Small intestine (tissue), 7 donors: ENCODE data around the gene RAB24. TPM values are rescaled to one million over a fixed set of nuclear protein-coding genes. Genes with fewer than 3 reads are reported as not detected.
"Not testable (repeated sequence)": the region's sequence is repeated elsewhere in the genome, so short reads cannot be mapped to it uniquely, and the experiment has no call there.

Source experiments
- DNase-seq, 2 donors: peaks; one replicate each; pipeline versions ENCODE4 v3.0.0 to v3.0.0-alpha.2; 2013
- FAIRE-seq: peaks from 2 replicates; lab custom pipeline; 2012; peaks lifted over from hg19 to GRCh38; lab: Jason Lieb, UNC
- H3K27ac ChIP-seq, 3 donors: one replicate each; pipeline ENCODE4 v1.5.1; 2013; ENCODE audit warnings: low read length in 2 of 3, mild to moderate bottlenecking in 2 of 3, control low read depth in 1 of 3, inconsistent platforms in 1 of 3, low read depth in 1 of 3, moderate library complexity in 1 of 3
- H3K27me3 ChIP-seq, 3 donors: one replicate each; pipeline ENCODE4 v1.6.1; 2013; ENCODE audit warnings: low read length in 3 of 3, inconsistent platforms in 1 of 3; ENCODE audit not compliant: control insufficient read depth in 3 of 3, insufficient read depth in 3 of 3
- H3K36me3 ChIP-seq, 3 donors: one replicate each; pipeline ENCODE4 v1.6.1; 2013; ENCODE audit warnings: low read length in 3 of 3, inconsistent platforms in 1 of 3, low read depth in 1 of 3, mild to moderate bottlenecking in 1 of 3, moderate library complexity in 1 of 3; ENCODE audit not compliant: control insufficient read depth in 3 of 3, insufficient read depth in 2 of 3
- H3K4me1 ChIP-seq, 3 donors: one replicate each; pipeline ENCODE4 v1.6.1; 2013; ENCODE audit warnings: low read length in 2 of 3, inconsistent platforms in 1 of 3, low read depth in 1 of 3, mild to moderate bottlenecking in 1 of 3, moderate library complexity in 1 of 3; ENCODE audit not compliant: control insufficient read depth in 3 of 3, insufficient read depth in 2 of 3
- H3K4me3 ChIP-seq, 3 donors: one replicate each; pipeline ENCODE4 v1.5.1; 2013; ENCODE audit warnings: low read length in 3 of 3, control low read depth in 1 of 3, inconsistent platforms in 1 of 3, low read depth in 1 of 3, mild to moderate bottlenecking in 1 of 3, moderate library complexity in 1 of 3
- H3K9me3 ChIP-seq, 2 donors: one replicate each; pipeline ENCODE4 v1.6.1; 2013; ENCODE audit warnings: low read depth in 1 of 2, low read length in 1 of 2; ENCODE audit not compliant: control insufficient read depth in 2 of 2, insufficient read depth in 1 of 2
- WGBS, 3 donors: extraction: QIAGEN DNeasy Blood & Tissue Kit; methylation state at CpG; one replicate each; pipeline ENCODE4 v1.1.7; 2013; 5-methylcytosine and 5-hydroxymethylcytosine counted together
- polyA plus RNA-seq, 4 donors: library from polyadenylated mRNA; stranded (reverse) in 3 of 4; unstranded in 1 of 4; fragments of 200-250 nt in 3 of 4; fragments of 120-200 nt in 1 of 4; gene quantifications; one replicate each; pipeline versions ENCODE4 v1.2.1 to v1.2.3, GENCODE V29; 2013
- donor health status: healthy with polysubstance abuse.
- donor health status: control.
- donor health status: control.
- donor health status: Bipolar disorder and iron deficiency.
- donor health status: healthy.

RAB24 gene
- polyA plus RNA-seq, 4 donors, result 48.1 to 80.1 (median 73.0) TPM

DNA sequence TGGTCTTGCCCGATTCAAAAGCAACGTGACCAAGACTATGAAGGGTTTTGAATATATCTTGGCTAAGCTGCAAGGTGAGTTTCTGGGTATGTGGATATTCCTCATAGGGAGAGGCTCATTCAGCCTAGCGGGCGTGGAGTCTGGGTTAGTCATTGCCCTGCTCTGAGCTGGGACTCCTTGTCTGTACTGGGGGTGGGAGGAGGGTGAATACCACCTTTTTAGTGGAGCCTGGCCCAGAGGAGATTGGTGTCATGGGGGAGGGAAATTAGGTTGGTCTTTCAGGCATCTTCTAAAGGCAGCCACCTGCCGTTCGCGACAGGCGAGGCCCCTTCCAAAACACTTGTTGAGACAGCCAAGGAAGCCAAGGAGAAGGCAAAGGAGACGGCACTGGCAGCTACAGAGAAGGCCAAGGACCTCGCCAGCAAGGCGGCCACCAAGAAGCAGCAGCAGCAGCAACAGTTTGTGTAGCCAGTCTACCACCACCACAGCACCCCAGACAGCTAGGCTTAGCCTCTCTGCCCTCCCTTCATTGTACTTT, 2.7 kb upstream of the RAB24 start:
- not testable (repeated sequence) for FAIRE-seq, H3K9me3 ChIP-seq, DNase-seq, H3K27ac ChIP-seq, H3K27me3 ChIP-seq, H3K4me3 ChIP-seq
- WGBS, 3 donors, result 75 to 78% (median 78%) methylated on average over 11 of the region's 11 CpGs
- H3K4me1 ChIP-seq, result peaks cover 3 to 28% (median 7%) of the 10 kb centered on the region in 3 donors
- H3K36me3 ChIP-seq, result peaks cover 0 to 73% (median 5%) of the 10 kb centered on the region in 3 donors

DNA sequence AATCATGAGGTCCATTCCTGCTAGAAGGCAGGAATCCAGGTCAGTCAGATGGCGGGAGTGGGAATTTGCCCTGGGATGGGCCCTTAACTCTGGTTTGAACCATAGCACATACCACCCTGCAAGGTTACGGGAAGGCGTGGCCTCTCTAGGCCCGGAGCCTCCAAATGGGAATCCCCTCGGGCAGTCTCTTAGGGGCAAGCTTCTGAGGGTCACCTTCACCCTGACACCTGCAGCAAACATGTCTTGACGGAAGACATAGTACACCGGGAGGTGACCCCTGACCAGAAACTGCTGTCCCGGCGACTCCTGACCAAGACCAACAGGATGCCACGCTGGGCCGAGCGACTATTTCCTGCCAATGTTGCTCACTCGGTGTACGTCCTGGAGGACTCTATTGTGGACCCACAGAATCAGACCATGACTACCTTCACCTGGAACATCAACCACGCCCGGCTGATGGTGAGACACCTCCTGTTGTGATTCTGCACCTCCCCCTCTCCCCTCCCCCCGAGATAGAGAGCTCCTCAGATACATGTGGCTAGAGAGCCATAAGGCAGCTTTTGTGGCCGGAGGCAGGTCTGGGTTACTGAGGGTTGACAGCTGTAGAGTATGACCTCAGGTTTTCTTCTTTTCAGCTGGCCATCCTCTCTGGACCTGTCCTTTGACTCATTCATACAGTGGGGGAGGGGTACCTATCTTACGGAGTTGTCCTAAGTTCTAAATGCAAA, 1.0 kb upstream of the RAB24 start:
- peaks cover 7 to 28% (median 10%) of the 10 kb centered on the region in 3 donors for H3K4me1 ChIP-seq
- no peak for FAIRE-seq
- H3K36me3 ChIP-seq, result peaks cover 0 to 65% (median 5%) of the 10 kb centered on the region in 3 donors
- WGBS, 3 donors, result 8 to 20% (median 9%) methylated on average over 18 to 19 of the region's 19 CpGs
- no peaks in the 10 kb centered on the region for H3K9me3 ChIP-seq
- H3K27ac ChIP-seq, result peak overlapping the region; percentile 49 to 92 (median 73)
- H3K27me3 ChIP-seq, result no peaks in the 10 kb centered on the region
- DNase-seq, result peak; percentile 95 to 96
- peak overlapping the region; percentile 84 to 95 (median 89) for H3K4me3 ChIP-seq

- peaks cover 7 to 34% (median 10%) of the 10 kb centered on the region in 3 donors for H3K4me1 ChIP-seq
- FAIRE-seq, result no peak
- 0 to 1% (median 0%) methylated on average over 25 of the region's 25 CpGs for WGBS, 3 donors
Observed at GRCh38 chr5:177303925-177304391, 439 bp upstream of the RAB24 start.

GRCh38 chr5:177302354-177303110, 987 bp downstream of the RAB24 start:
- no peaks in the 10 kb centered on the region for H3K27me3 ChIP-seq
- no peaks in the 10 kb centered on the region for H3K9me3 ChIP-seq
- peak overlapping the region; percentile 76 to 96 (median 82) for H3K27ac ChIP-seq
- FAIRE-seq (no peak), DNase-seq (peak; percentile 46 to 54)
- peaks cover 7 to 46% (median 10%) of the 10 kb centered on the region in 3 donors for H3K4me1 ChIP-seq
- peak overlapping the region; percentile 84 to 95 (median 89) for H3K4me3 ChIP-seq
- peaks cover 0 to 61% (median 9%) of the 10 kb centered on the region in 3 donors for H3K36me3 ChIP-seq
- 16 to 28% (median 25%) methylated on average over 24 of the region's 24 CpGs for WGBS, 3 donors

More at GRCh38 chr5:177303925-177304391, 439 bp upstream of the RAB24 start:
- no peak for DNase-seq
- H3K36me3 ChIP-seq, result peaks cover 0 to 63% (median 5%) of the 10 kb centered on the region in 3 donors
- peak overlapping the region; percentile 49 to 92 (median 73) for H3K27ac ChIP-seq
- peak overlapping the region; percentile 84 to 95 (median 89) for H3K4me3 ChIP-seq
- H3K27me3 ChIP-seq, result no peaks in the 10 kb centered on the region
- no peaks in the 10 kb centered on the region for H3K9me3 ChIP-seq

DNA sequence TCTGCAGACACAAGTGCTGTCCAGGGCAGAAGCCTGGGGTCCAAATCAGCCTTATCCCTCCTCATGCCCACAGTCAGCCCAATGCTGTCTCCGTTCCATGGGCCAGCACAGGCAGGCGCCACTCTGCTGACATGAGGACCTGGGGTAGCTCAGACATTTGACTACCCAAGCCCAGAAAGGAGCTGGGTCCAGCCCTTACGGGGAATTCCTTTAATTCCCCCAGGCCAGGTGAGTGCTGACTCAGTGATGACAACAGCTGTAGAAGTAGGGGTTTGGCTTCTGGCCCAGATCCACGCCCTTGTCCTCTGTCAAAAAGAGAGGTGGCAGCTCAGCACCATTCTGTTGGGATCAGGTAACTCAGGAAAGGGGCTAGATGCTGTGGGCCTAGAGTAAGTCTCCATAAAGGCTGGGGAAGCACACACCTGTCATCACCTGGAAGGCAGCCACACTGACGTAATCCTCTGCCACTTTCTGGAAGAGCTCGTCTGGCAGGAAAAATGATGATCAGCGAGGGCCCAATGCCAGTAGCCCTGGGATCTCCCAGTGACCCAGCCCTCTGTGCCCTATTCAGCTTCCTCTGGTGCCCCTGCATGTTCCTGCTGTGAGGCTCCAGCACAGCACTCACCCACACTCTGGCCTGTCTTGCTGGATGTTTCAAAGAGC, 1.9 kb downstream of the RAB24 start:
- Histone ChIP-seq H3K27me3 (no peaks in the 10 kb centered on the region), H3K9me3 (no peaks in the 10 kb centered on the region), H3K36me3 (peaks cover 0 to 56% (median 4%) of the 10 kb centered on the region in 3 donors), H3K4me3 (peak overlapping the region in 1 of 3 donors; percentile 89), H3K27ac (peak overlapping the region; percentile 61 to 96 (median 82)), H3K4me1 (peaks cover 7 to 52% (median 10%) of the 10 kb centered on the region in 3 donors)
- FAIRE-seq (no peak), DNase-seq (peak; percentile 59 to 76)
- 32 to 52% (median 39%) methylated on average over 7 of the region's 7 CpGs for WGBS, 3 donors

DNA sequence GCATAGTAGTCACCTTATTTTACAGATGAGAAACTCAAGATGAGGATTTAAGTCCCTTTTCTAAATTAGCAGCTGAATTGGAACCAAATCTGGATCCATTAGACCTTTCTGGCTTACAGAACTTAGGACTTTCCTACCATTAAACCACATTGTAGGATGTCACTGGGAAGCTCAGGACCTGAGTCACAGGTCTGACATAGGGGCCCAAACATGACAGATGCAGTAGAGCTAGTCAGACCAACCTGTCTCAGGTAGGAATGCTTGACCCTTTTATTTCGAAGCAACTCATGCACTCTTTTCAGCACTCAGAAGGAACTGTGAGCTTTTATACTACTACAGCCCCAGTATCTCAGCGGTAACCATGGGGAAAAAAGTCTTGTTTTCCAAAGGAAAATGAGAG, 2.6 kb downstream of the RAB24 start:
- WGBS, 3 donors, result 71 to 89% (median 84%) methylated on average over 2 of the region's 2 CpGs
- FAIRE-seq, result no peak

DNA sequence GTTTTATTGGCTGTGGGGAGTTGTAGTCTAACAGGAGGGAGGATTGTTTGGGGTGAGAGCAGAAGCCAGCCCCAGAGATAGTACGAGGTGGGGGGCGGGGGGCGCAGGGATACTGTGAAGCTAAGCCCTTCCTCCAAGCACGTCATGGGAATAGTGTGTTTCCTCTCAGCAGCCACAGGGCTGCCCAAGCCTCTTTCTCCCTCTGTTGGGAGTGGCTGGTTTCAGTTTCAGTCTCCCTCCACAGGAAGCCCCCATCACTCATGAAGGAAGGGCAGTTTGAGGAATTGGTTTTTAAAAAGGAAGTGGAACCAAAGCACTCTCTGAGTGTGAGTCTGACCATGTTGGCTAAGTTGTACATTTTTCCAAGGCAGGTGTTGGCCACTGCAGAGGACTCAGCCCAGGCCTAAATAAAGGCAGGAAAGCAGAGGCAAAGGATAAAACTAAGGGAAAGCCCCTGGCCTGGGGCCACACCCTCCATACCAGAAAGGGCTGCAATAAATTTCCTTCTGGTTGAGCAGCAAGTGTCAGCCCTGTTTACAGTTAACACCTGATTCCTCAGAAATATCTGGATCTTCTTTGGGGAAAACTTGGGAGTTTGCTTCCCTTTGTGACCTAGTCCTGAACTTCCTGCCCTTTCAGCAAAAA, 3.2 kb downstream of the RAB24 start:
- H3K36me3 ChIP-seq, result peaks cover 0 to 56% (median 4%) of the 10 kb centered on the region in 3 donors
- peak overlapping the region; percentile 46 to 96 (median 62) for H3K27ac ChIP-seq
- no peak for FAIRE-seq
- peaks cover 7 to 64% (median 10%) of the 10 kb centered on the region in 3 donors for H3K4me1 ChIP-seq
- H3K9me3 ChIP-seq, result no peaks in the 10 kb centered on the region
- 3 to 14% (median 11%) methylated on average over 4 of the region's 4 CpGs for WGBS, 3 donors
- peak; percentile 66 to 95 for DNase-seq
- H3K4me3 ChIP-seq, result no peak overlapping the region
- no peaks in the 10 kb centered on the region for H3K27me3 ChIP-seq

More for the DNA sequence above, 2.6 kb downstream of the RAB24 start:
- H3K27ac ChIP-seq, result peak overlapping the region; percentile 46 to 96 (median 82)
- no peak overlapping the region for H3K4me3 ChIP-seq
- H3K27me3 ChIP-seq, result no peaks in the 10 kb centered on the region
- peaks cover 0 to 56% (median 4%) of the 10 kb centered on the region in 3 donors for H3K36me3 ChIP-seq
- peak in 1 of 2 donors; percentile 36 for DNase-seq
- H3K9me3 ChIP-seq, result no peaks in the 10 kb centered on the region
- H3K4me1 ChIP-seq, result peaks cover 7 to 58% (median 10%) of the 10 kb centered on the region in 3 donors
